HepG2 (cell line): ENCODE results near the gene AK8. TPM values are rescaled to one million over a fixed set of nuclear protein-coding genes. Genes with fewer than 3 reads are reported as not detected.
A peak's percentile ranks its signal among the peaks of the same experiment; 100 is the strongest.

ENCODE experiments used
- ATAC-seq: fragments of 200-7000 bp; cut with Tn5 transposase; 3 replicates; pipeline ENCODE4 v1.9.1; 2020; ENCODE audit warnings: mild to moderate bottlenecking, moderate library complexity
- BruUV-seq: library from RNA; stranded (reverse); fragments of 400-500 nt; replicated peaks from 2 replicates; lab custom pipeline; 2021; lab: Mats Ljungman, UMichigan
- CTCF ChIA-PET: fragments of 300-600 bp; formaldehyde crosslinking; extraction: SDS; loops from one replicate; lab custom pipeline; 2021; ENCODE audit warnings: low total read pairs, inconsistent platforms, low intra/inter-chr PET ratio; lab: Yijun Ruan, JAX
- POLR2A ChIA-PET: fragments of 350-600 bp; sonication (Branson Sonifier 250); formaldehyde crosslinking; loops from one replicate; lab custom pipeline; 2020; ENCODE audit warnings: antibody characterized with exemption, inconsistent platforms; lab: Yijun Ruan, JAX
- DNase-seq: peaks from one replicate; pipeline ENCODE4 v3.0.0-alpha.2; 2015; ENCODE audit warnings: low spot score
- FAIRE-seq: peaks from 3 replicates; lab custom pipeline; 2011; peaks lifted over from hg19 to GRCh38; lab: Jason Lieb, UNC
- H2AFZ ChIP-seq: one replicate; pipeline ENCODE4 v1.6.1; 2011; ENCODE audit warnings: low read length, inconsistent platforms
- H3K27ac ChIP-seq: fragments of 300-600 bp; 3 replicates; pipeline ENCODE4 v1.8.0; 2011; ENCODE audit warnings: mixed run types, mild to moderate bottlenecking, mixed read lengths, low read length, inconsistent platforms; ENCODE audit not compliant: insufficient read depth; ENCODE audit errors: extremely low read length
- H3K27me3 ChIP-seq, 2 experiments: fragments of 200-600 bp in 1 of 2; 2 replicates in 1 of 2; 3 replicates in 1 of 2; pipeline versions ENCODE4 v1.6.0 to v1.8.0; 2011; ENCODE audit warnings: low read length in 2 of 2, mild to moderate bottlenecking in 2 of 2, moderate library complexity in 2 of 2, inconsistent platforms in 1 of 2; ENCODE audit not compliant: insufficient read depth in 2 of 2, control insufficient read depth in 1 of 2
- H3K36me3 ChIP-seq, 2 experiments: fragments of 200-600 bp in 1 of 2; replicated peaks in 1 of 2; 2 replicates in 1 of 2; 3 replicates in 1 of 2; pipeline versions ENCODE4 v1.5.1 to v1.8.0; 2011; ENCODE audit warnings: low read length in 2 of 2, inconsistent platforms in 1 of 2; ENCODE audit not compliant: insufficient read depth in 2 of 2, control insufficient read depth in 1 of 2
- H3K4me1 ChIP-seq: 2 replicates; pipeline ENCODE4 v1.5.1; 2012; ENCODE audit warnings: low read length, inconsistent platforms; ENCODE audit not compliant: insufficient read depth
- H3K4me2 ChIP-seq: 2 replicates; pipeline ENCODE4 v1.6.0; 2011; ENCODE audit warnings: low read depth, low read length, inconsistent platforms
- H3K4me3 ChIP-seq, 3 experiments: fragments of 200-600 bp in 1 of 3; sonication (generic), shearing (Covaris generic) in 1 of 3; replicated peaks in 1 of 3; 2 replicates each; pipeline ENCODE4 v1.5.1; 2011 to 2016; ENCODE audit warnings: low read length in 3 of 3, inconsistent platforms in 2 of 3, low read depth in 2 of 3, mild to moderate bottlenecking in 2 of 3, control low read depth in 1 of 3, mixed read lengths in 1 of 3; ENCODE audit not compliant: insufficient read depth in 1 of 3
- H3K79me2 ChIP-seq: one replicate; pipeline ENCODE4 v1.6.1; 2011; ENCODE audit warnings: low read length, inconsistent platforms; ENCODE audit not compliant: insufficient read depth
- H3K9ac ChIP-seq: 2 replicates; pipeline ENCODE4 v1.6.0; 2011; ENCODE audit warnings: mild to moderate bottlenecking, low read depth, low read length, inconsistent platforms; ENCODE audit not compliant: insufficient read depth
- H3K9me3 ChIP-seq: 2 replicates; pipeline ENCODE4 v1.5.1; 2012; ENCODE audit warnings: mild to moderate bottlenecking, low read length
- H4K20me1 ChIP-seq: 2 replicates; pipeline ENCODE4 v1.6.0; 2011; ENCODE audit warnings: inconsistent platforms, mild to moderate bottlenecking, low read length, moderate library complexity; ENCODE audit not compliant: insufficient read depth
- ATAD3A ChIP-seq: sonication (generic); formaldehyde crosslinking; IDR thresholded peaks from 2 replicates; pipeline ENCODE4 v1.4.0; 2020; ENCODE audit warnings: missing genetic modification reagents
- CREB1 ChIP-seq, 2 experiments: fragments of 450-650 bp in 1 of 2; IDR thresholded peaks; 2 replicates each; pipeline ENCODE4 v1.6.1; 2016 to 2017; ENCODE audit warnings: control low read depth in 1 of 2, mild to moderate bottlenecking in 1 of 2, missing compliant biosample characterization in 1 of 2, missing genetic modification characterization in 1 of 2
- DRAP1 ChIP-seq: IDR thresholded peaks from 2 replicates; pipeline ENCODE4 v1.6.1; 2016; ENCODE audit warnings: missing genetic modification reagents, missing compliant biosample characterization
- IKZF4 ChIP-seq: sonication (generic); formaldehyde crosslinking; IDR thresholded peaks from 2 replicates; pipeline ENCODE4 v1.5.1; 2020; ENCODE audit warnings: borderline replicate concordance, mild to moderate bottlenecking, low read depth, missing genetic modification reagents; ENCODE audit errors: not compliant biosample characterization
- MNT ChIP-seq: fragments of 450-650 bp; IDR thresholded peaks from 2 replicates; pipeline ENCODE4 v1.6.1; 2016
- SAP130 ChIP-seq: IDR thresholded peaks from 2 replicates; pipeline ENCODE4 v1.6.1; 2016; ENCODE audit warnings: low read depth
- TBP ChIP-seq: sonication (generic); formaldehyde crosslinking; IDR thresholded peaks from 2 replicates; pipeline ENCODE4 v1.5.0; 2020; ENCODE audit warnings: missing genetic modification reagents
- ZNF224 ChIP-seq: sonication (generic); formaldehyde crosslinking; IDR thresholded peaks from 2 replicates; pipeline ENCODE4 v1.5.0; 2020; ENCODE audit warnings: mild to moderate bottlenecking, missing genetic modification reagents
- ZNF660 ChIP-seq: sonication (generic); formaldehyde crosslinking; IDR thresholded peaks from 2 replicates; pipeline ENCODE4 v1.5.1; 2020; ENCODE audit warnings: mild to moderate bottlenecking, low read depth, missing genetic modification reagents, borderline replicate concordance
- WGBS: methylation state at CpG from one replicate; pipeline ENCODE4 v1.1.6; 2017; ENCODE audit warnings: low lambda C conversion rate; 5-methylcytosine and 5-hydroxymethylcytosine counted together
- in situ Hi-C: cut with HindIII; loops from 2 replicates; pipeline ENCODE4 v1.10.0; 2017; ENCODE audit warnings: low pct_unique_long_range_greater_than_20kb; ENCODE audit not compliant: extremely low pct_ligation_motif_present
- intact Hi-C: fragments of 100-400 bp; cut with micrococcal nuclease; formaldehyde crosslinking; loops from one replicate; pipeline ENCODE4 v1.10.0; 2022; ENCODE audit not compliant: unreplicated experiment
- polyA plus RNA-seq, 8 experiments: library from polyadenylated mRNA; depleted of rRNA in 3 of 8; stranded (reverse) in 7 of 8; unstranded in 1 of 8; fragments of >200 nt; fragmentation: Illumina TruSeq in 4 of 8; extraction: Trizol in 4 of 8; gene quantifications; 2 replicates each; pipeline versions ENCODE4 v1.2.1 to v1.2.3, GENCODE V29; 2011 to 2016; ENCODE audit warnings: low read depth in 4 of 8, missing spikeins in 1 of 8, mixed read lengths in 1 of 8; ENCODE audit not compliant: insufficient read depth in 1 of 8
- total RNA-seq, 5 experiments: library from RNA; depleted of rRNA; stranded (reverse); fragments of >200 nt; fragmentation: Illumina TruSeq; extraction: Trizol; gene quantifications; 2 replicates each; pipeline ENCODE4 v1.2.3, GENCODE V29; 2016; ENCODE audit warnings: low read depth in 1 of 5
- TF ChIP-seq, protein P1 (sequence below): sonication (generic); formaldehyde crosslinking; IDR thresholded peaks from 2 replicates; pipeline ENCODE4 v1.4.0; 2020; ENCODE audit warnings: missing genetic modification reagents
- TF ChIP-seq, protein P2 (sequence below): sonication (generic); formaldehyde crosslinking; IDR thresholded peaks from 2 replicates; pipeline ENCODE4 v1.8.1; 2022; ENCODE audit warnings: mild to moderate bottlenecking, missing genetic modification reagents

Gene AK8
- total and polyA plus RNA-seq, 2 of the 13 experiments (the other 11 are each of a cell fraction or from before 2014, with no cell fraction given) = 0.11 TPM; not detected in 1

- TF ChIP-seq CREB1 (IDR thresholded peaks at IDR 0.05) (no peak), CREB1 (CRISPR knock-in tag; IDR thresholded peaks at IDR 0.05) (no peak), TBP (no peak), ZNF224 (no peak), DRAP1 (CRISPR knock-in tag) (no peak), IKZF4 (no peak), SAP130 (CRISPR knock-in tag) (no peak)
- TF ChIP-seq, protein P1, sequence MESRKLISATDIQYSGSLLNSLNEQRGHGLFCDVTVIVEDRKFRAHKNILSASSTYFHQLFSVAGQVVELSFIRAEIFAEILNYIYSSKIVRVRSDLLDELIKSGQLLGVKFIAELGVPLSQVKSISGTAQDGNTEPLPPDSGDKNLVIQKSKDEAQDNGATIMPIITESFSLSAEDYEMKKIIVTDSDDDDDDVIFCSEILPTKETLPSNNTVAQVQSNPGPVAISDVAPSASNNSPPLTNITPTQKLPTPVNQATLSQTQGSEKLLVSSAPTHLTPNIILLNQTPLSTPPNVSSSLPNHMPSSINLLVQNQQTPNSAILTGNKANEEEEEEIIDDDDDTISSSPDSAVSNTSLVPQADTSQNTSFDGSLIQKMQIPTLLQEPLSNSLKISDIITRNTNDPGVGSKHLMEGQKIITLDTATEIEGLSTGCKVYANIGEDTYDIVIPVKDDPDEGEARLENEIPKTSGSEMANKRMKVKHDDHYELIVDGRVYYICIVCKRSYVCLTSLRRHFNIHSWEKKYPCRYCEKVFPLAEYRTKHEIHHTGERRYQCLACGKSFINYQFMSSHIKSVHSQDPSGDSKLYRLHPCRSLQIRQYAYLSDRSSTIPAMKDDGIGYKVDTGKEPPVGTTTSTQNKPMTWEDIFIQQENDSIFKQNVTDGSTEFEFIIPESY = no peak
- TF ChIP-seq, protein P2, sequence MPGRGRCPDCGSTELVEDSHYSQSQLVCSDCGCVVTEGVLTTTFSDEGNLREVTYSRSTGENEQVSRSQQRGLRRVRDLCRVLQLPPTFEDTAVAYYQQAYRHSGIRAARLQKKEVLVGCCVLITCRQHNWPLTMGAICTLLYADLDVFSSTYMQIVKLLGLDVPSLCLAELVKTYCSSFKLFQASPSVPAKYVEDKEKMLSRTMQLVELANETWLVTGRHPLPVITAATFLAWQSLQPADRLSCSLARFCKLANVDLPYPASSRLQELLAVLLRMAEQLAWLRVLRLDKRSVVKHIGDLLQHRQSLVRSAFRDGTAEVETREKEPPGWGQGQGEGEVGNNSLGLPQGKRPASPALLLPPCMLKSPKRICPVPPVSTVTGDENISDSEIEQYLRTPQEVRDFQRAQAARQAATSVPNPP (CRISPR knock-in tag) = no peak
Measured at GRCh38 chr9:132838291-132838690, 39.8 kb downstream of the AK8 start (continued).

GRCh38 chr9:132837501-132838286 is 40.4 kb downstream of the AK8 start:
- no peak for DNase-seq
- no peak overlapping the region for H2AFZ ChIP-seq
- no peaks in the 10 kb centered on the region for H4K20me1 ChIP-seq
- no peak for ATAC-seq
- H3K27ac ChIP-seq = no peak overlapping the region
- H3K4me1 ChIP-seq = 0 out of 2 replicates have a peak, but pooled peaks cover 12% of the 10 kb centered on the region
- no peak for FAIRE-seq
- H3K4me3 ChIP-seq = no peak overlapping the region
- H3K36me3 ChIP-seq = no peaks in the 10 kb centered on the region
- TF ChIP-seq ZNF660 = no peak
- TF ChIP-seq MNT = peak; percentile 56
- no peak for TF ChIP-seq ATAD3A (CRISPR knock-in tag)
- H3K79me2 ChIP-seq = no peaks in the 10 kb centered on the region
- 57% methylated on average over 16 of the region's 16 CpGs for WGBS
- CTCF ChIA-PET = no interaction called here
- no peaks in the 10 kb centered on the region for H3K9me3 ChIP-seq
- no peak overlapping the region for H3K9ac ChIP-seq
- POLR2A ChIA-PET = no interaction called here
- peaks cover 0 to 3% of the 10 kb centered on the region in 2 experiments; a peak in 3 of 5 replicates for H3K27me3 ChIP-seq
- in situ Hi-C loops (no loop called here), intact Hi-C loops (no loop called here)
- no peak overlapping the region for H3K4me2 ChIP-seq
- BruUV-seq = no TSS peak
